GM12873 (cell line): ENCODE data around the gene THSD4.

Experiments
- CTCF ChIP-seq: IDR thresholded peaks from 2 replicates; pipeline ENCODE4 v1.5.1; 2012; ENCODE audit warnings: low read depth, mild to moderate bottlenecking, moderate library complexity, low read length, control low read depth; ENCODE audit not compliant: insufficient read depth; ENCODE audit errors: missing control alignments

THSD4 gene

DNA sequence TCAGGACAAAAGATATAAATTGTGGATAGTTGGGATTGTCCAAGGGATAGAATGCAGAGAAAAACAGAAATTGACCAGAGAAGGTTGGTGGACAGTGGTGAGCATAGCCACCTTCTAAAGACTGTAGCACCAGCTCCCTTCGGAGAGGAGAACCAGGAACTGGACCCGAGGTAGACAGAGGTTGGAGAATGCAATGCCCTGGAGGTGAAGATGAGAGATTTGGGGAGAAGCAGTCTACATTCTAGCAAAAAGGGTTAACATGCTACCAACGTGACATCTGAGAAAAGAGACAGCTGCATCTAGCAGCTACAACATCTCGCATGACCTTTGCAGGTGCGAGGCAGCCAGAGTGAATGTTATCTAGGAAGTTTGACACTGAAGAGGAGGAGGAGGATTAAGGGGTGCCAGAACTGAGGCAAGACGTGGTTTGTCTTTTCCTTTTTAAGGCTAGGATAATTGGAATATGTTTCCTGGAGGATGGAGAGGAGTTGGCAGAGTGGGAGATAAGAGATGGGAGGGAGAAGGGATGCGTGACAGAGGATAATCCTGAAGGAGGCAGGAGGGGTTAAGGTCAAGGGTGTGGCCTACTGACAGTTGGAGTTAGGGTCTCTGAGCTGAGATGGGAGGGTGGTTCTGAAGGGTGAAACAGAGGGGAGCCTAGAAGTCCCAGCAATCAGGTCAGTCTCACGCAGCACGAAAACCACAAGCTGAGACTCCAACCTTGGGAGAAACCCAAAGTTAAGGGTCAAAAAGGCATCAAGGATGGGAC lies 591.4 kb downstream of the THSD4 start:
- TF ChIP-seq CTCF, result no peak

DNA sequence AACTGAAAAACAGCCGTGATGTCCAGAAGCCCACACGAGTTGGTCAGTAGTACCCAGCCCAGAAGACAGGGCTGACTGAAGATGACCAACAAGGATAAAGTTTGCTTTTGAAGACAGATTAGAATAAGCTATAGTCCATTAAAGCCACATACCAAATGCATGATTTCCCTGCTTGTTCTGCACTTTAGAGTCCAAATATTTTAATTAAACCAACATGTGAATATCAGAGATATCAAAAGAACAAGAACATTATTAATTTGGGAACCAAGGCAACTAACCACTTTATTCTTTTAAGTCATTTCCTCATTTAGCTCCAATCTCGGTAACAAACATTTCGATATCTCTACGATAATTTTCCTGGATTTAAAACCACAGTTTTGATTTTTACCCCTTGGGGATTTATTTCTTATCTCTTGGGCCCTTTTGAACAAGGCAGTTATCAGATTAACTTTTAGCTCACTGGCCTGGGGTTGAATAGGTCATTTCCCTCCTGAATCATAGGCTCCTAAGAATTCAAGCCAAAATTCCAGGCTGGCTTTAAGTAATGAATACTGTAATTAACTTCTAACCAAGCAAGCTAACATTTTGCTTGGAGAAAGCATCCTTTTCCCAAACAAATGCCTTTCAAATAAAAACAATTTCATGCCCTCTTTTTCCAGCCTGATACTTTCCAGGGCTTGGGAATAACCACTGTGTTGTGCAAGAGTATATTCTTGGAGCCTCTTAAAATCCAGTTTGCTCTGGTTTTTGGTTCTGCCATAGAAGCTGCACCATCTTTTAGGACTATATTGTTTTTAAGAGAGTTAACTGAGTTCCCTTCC lies 592.2 kb downstream of the THSD4 start:
- no peak for TF ChIP-seq CTCF

DNA sequence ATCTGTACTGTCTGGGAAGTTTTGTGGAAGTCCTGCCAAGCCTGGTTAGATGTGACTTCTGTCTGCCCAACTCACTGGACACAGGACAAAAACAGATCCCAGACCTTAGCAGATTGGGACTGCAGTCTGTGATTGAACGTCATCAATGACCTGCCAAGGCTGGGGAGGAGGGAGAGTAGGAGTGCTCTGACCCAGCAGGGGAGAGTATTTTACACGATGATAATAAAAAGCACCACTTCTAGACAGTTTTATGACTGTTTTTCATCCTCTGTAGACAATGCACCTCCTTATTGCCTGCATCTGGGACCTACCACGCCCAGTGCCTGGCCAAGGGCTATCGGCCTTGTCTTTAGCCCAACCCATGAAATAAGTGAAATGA lies 592.8 kb downstream of the THSD4 start:
- TF ChIP-seq CTCF, result no peak

GRCh38 chr15:71708741-71709140 lies 593.5 kb downstream of the THSD4 start:
- TF ChIP-seq CTCF, result no peak

DNA sequence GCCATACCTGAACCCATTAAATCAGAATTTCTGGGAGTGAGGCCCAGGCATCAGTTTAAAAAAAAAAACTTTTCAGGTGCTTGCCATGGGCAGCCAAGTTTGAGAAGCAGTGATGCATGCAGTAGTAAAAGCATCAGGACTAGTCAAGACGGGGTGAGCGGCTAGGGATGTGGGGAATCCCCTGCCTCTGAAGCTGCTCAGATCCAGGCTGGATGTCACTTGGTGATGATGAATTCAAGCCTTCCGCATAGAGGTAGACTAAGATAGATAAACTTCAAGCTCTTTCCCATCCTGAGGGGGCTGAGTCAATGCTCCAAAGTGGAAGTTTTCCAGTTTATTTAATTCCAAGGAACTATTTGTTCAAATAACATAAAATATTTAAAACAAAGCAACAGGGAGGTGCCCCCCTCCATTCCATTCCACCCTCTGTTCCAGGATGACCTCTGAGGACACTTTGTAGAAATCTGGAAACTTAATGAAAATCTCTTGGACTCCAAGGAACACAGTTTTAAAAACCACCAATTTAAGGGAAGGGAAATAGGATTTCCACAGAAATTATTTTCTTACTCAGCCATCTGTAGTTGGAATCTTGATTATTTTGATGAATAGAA lies 594.6 kb downstream of the THSD4 start:
- TF ChIP-seq CTCF, result no peak

- no peak for TF ChIP-seq CTCF
Observed at GRCh38 chr15:71712182-71712581, 596.9 kb downstream of the THSD4 start.

GRCh38 chr15:71713191-71713809 lies 598.0 kb downstream of the THSD4 start:
- TF ChIP-seq CTCF, result no peak
